ENCODE results near the gene LGI4. TPM values are rescaled to one million over a fixed set of nuclear protein-coding genes. Genes with fewer than 3 reads are reported as not detected.
"Not testable (repeated sequence)": the region's sequence is repeated elsewhere in the genome, so short reads cannot be mapped to it uniquely, and the experiment has no call there.

Gene LGI4
- total RNA-seq, 1 donor from 2014 or later, result 6.7 TPM

- no peaks in the 10 kb centered on the region for H3K9me3 ChIP-seq
- peak within 1 kb of the TSS; percentile 67 for H3K27ac ChIP-seq
- peak; percentile 85 for ATAC-seq
- H3K27me3 ChIP-seq, result no peaks in the 10 kb centered on the region
- peak within 1 kb of the TSS; percentile 66 for H3K4me3 ChIP-seq
- DNase-seq, result peak; percentile 87
- TF ChIP-seq CTCF (IDR thresholded peaks at IDR 0.05), result no peak
- intact Hi-C loops (cut with DNase I), result no loop called here
- H3K4me1 ChIP-seq, result peaks cover 9% of the 10 kb centered on the region
- peaks cover 12% of the 10 kb centered on the region for H3K36me3 ChIP-seq
These were observed 19.9 kb upstream of the LGI4 start, which contains the start of gene FXYD5 for GRCh38 chr19:35154525-35155406. Gene FXYD5 (plus strand): TSS chr19:35154735. CDS start chr19:35155551, 816 bp downstream.

DNA sequence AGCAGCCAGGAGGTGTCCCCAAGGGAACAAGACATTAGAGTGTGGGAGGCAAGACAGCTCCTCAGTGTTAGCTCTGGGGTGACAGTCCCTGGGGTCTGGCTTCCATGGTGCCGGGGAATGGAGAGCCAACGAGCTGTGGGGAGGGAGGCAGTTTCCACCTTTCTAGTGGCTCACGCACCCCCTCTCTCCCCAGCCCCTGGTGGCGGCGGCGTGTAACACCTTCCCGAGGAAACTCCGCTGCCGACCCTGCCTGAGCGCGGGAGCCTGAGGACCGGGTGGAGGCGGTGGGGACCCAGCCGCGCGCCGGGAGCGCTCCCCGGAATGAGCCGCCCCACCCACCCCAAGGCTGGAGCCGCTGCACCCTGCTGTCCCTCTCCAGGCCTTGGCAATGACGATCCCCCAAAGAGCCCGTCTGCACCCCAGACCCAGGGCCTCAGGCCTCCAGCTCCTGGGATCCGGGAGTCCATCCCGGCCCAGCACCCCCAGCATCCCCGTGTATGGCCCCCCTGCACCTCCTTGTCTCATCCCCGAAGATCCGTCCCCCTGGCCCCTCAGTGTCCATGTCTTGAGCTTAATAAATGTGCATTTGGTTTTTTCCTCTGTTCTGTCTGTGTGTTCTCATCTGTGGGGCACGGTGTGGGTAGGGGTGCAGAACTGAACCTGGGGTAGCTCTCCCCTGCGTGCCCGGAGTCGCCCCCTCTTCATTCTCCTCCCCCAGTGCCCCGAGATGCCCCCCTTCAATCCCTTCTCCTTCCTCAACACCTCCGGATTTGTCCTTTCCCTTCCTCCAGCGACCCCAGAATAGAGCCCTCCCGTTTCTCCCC is 19.1 kb upstream of the LGI4 start:
- intact Hi-C loops (cut with DNase I), result no loop called here
- no peaks in the 10 kb centered on the region for H3K27me3 ChIP-seq
- peaks cover 9% of the 10 kb centered on the region for H3K4me1 ChIP-seq
- DNase-seq (peak; percentile 82), ATAC-seq (peak; percentile 75)
- no peaks in the 10 kb centered on the region for H3K9me3 ChIP-seq
- peaks cover 12% of the 10 kb centered on the region for H3K36me3 ChIP-seq
- peak; percentile 65 for TF ChIP-seq CTCF (IDR thresholded peaks at IDR 0.05)
- peak overlapping the region; percentile 67 for H3K27ac ChIP-seq
- H3K4me3 ChIP-seq, result peak overlapping the region; percentile 66

DNA sequence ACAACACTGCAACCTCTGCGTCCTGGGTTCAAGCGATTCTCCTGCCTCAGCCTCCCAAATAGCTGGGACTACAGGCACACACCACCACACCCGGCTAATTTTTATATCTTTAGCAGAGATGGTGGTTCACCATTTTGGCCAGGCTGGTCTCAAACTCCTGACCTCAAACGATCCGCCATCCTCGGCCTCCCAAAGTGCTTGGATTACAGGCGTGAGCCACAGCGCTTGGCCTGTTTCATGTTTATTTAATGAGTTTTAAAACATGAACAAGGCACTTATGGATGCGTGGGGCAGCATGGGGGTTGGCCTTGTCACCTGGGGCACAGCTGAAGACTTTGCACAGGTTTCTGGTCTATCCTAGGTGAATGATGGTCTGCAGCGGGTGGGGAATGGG is 18.3 kb upstream of the LGI4 start:
- intact Hi-C loops (cut with DNase I); H3K27me3 ChIP-seq; H3K4me1 ChIP-seq: not testable (repeated sequence)

DNA sequence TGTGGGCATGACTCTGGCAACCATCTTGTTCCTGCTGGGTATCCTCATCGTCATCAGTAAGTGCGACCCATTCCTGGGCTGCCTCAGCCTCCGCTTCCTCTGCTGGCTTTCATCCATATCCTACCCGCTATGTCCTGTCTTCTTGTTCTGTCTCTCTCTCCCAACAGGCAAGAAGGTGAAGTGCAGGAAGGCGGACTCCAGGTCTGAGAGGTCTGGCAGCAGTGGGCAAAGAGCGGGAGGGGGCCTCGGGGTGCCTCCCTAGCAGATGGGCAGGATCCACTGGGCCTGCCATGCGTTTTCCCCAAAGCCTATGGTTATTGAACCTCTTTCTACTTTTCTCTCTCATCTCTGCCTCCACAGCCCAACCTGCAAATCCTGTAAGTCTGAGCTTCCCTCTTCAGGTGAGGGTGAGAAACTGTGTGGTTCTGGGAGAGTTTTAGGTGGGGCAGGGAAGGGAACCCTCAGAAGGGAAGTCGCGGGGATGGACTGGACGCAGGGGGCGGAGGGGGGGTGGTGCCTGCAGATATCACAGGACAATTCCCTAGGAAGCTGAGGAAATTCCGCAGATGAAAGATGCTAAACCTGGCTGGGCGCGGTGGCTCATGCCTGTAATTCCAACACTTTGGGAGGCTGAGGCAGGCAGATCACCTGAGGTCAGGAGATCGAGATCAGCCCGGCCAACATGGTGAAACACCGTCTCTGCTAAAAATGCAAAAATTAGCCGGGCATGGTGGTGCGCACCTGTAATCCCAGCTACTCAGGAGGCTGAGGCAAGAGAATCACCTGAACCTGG is 16.6 kb upstream of the LGI4 start:
- no peak overlapping the region for H3K27ac ChIP-seq
- no peaks in the 10 kb centered on the region for H3K36me3 ChIP-seq
- no peak for ATAC-seq
- intact Hi-C loops (cut with DNase I), result no loop called here
- no peak overlapping the region for H3K4me3 ChIP-seq
- H3K27me3 ChIP-seq, result no peaks in the 10 kb centered on the region
- TF ChIP-seq CTCF (IDR thresholded peaks at IDR 0.05), result no peak
- no peaks in the 10 kb centered on the region for H3K9me3 ChIP-seq
- peaks cover 9% of the 10 kb centered on the region for H3K4me1 ChIP-seq
- DNase-seq, result no peak

More for the DNA sequence above, 18.3 kb upstream of the LGI4 start:
- not testable (repeated sequence) for H3K27ac ChIP-seq, H3K36me3 ChIP-seq, H3K9me3 ChIP-seq, ATAC-seq, DNase-seq, H3K4me3 ChIP-seq

- intact Hi-C loops (cut with DNase I), result no loop called here
- TF ChIP-seq CTCF (IDR thresholded peaks at IDR 0.05), result no peak
These were observed 15.6 kb upstream of the LGI4 start for GRCh38 chr19:35150445-35150844.

More at GRCh38 chr19:35150445-35150844, 15.6 kb upstream of the LGI4 start:
- H3K9me3 ChIP-seq, result no peaks in the 10 kb centered on the region
- H3K36me3 ChIP-seq, result no peaks in the 10 kb centered on the region
- no peak overlapping the region for H3K4me3 ChIP-seq
- peaks cover 9% of the 10 kb centered on the region for H3K4me1 ChIP-seq
- no peaks in the 10 kb centered on the region for H3K27me3 ChIP-seq
- ATAC-seq (no peak), DNase-seq (no peak)
- no peak overlapping the region for H3K27ac ChIP-seq

Measured in upper lobe of right lung (tissue), 1 donor.